SJSA1 (cell line): Measurements from ENCODE around the gene THAP4. TPM values are rescaled to one million over a fixed set of nuclear protein-coding genes. Genes with fewer than 3 reads are reported as not detected.

Source experiments
- DNase-seq, 2 experiments: peaks; one replicate each; pipeline ENCODE4 v3.0.0-alpha.2; 2015 to 2020; ENCODE audit warnings: low spot score in 2 of 2, low read depth in 1 of 2
- H3K27ac ChIP-seq: fragments of 250-450 bp; sonication (Bioruptor Pico); 2 replicates; pipeline ENCODE4 v1.5.1; 2020; ENCODE audit warnings: mild to moderate bottlenecking, moderate library complexity
- H3K27me3 ChIP-seq: fragments of 250-450 bp; sonication (Bioruptor Pico); replicated peaks from 2 replicates; pipeline ENCODE4 v1.5.1; 2020; ENCODE audit warnings: mild to moderate bottlenecking, moderate library complexity
- H3K36me3 ChIP-seq: fragments of 250-450 bp; sonication (Bioruptor Pico); 2 replicates; pipeline ENCODE4 v1.5.1; 2020; ENCODE audit warnings: mild to moderate bottlenecking
- H3K4me1 ChIP-seq: fragments of 250-450 bp; sonication (Bioruptor Pico); replicated peaks from 2 replicates; pipeline ENCODE4 v1.6.1; 2021; ENCODE audit warnings: mild to moderate bottlenecking
- H3K4me3 ChIP-seq: fragments of 250-450 bp; sonication (Bioruptor Pico); 2 replicates; pipeline ENCODE4 v1.5.1; 2020; ENCODE audit warnings: mild to moderate bottlenecking
- H3K9me3 ChIP-seq: fragments of 250-450 bp; sonication (Bioruptor Pico); replicated peaks from 2 replicates; pipeline ENCODE4 v1.5.1; 2020; ENCODE audit warnings: mild to moderate bottlenecking
- total RNA-seq: library from RNA; depleted of rRNA; stranded (reverse); fragments of >200 nt; shearing (Covaris generic); gene quantifications from 2 replicates; pipeline ENCODE4 v1.2.3, GENCODE V29; 2014

THAP4 gene
- total RNA-seq, 1 experiment from 2014 or later, result 50.3 TPM

- Histone ChIP-seq H3K27me3 (no peaks in the 10 kb centered on the region), H3K9me3 (no peaks in the 10 kb centered on the region), H3K36me3 (peaks cover 22% of the 10 kb centered on the region), H3K4me1 (peaks cover 3% of the 10 kb centered on the region), H3K4me3 (no peak overlapping the region), H3K27ac (no peak overlapping the region)
- DNase-seq, result no peak
These were observed 19.4 kb downstream of the THAP4 start for GRCh38 chr2:241617431-241618154.

DNA sequence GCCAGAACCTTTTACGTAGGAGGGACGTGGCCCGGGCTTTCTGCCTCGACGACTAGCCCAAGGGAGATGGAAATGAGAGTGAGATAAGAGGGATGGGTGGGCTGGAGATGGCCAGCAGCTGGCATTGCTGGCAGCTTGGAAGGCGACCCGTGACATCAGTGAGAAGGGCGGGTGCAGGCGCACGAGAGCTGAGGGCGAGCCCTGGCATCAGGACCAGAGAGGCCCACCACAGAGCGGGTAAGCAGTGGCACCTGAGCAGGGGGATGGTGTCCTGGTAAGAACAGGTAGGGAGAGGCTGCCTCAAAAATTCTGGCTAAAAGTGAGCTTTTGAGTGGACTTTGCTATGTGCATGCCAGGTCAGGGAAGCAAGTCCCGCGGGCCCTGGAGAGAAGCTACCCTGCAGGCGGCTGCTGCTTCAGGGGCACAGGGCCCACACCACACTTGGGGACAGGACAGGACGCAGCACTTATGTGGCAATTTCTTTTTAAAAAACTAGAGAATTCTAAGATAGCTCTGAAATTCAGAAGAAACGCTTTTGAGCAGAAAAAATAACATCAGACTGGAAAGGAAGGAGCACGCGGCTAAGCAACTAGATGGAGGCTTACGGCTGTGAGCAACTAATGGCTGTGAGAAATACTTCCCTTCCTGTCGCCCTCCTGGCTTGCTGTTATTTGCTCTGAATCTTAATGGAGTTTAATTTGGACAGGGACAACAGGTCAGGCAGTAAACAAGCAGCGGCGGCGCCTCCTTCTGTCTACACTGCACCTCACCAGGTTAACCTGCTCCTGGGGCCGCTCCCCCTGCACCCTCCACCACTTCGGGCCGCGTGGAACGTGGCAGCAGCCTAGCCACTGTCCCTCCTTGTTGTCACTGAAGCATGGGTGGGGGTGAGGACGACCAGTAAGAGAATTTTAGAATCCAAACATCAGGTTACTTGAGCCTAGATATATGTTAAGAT lies 20.5 kb downstream of the THAP4 start:
- peaks cover 22% of the 10 kb centered on the region for H3K36me3 ChIP-seq
- DNase-seq, result no peak
- H3K4me3 ChIP-seq, result no peak overlapping the region
- H3K27me3 ChIP-seq, result no peaks in the 10 kb centered on the region
- peaks cover 9% of the 10 kb centered on the region for H3K4me1 ChIP-seq
- no peak overlapping the region for H3K27ac ChIP-seq
- H3K9me3 ChIP-seq, result no peaks in the 10 kb centered on the region

GRCh38 chr2:241615522-241616052 lies 21.4 kb downstream of the THAP4 start:
- Histone ChIP-seq H3K36me3 (peaks cover 22% of the 10 kb centered on the region), H3K9me3 (no peaks in the 10 kb centered on the region), H3K27me3 (no peaks in the 10 kb centered on the region), H3K27ac (no peak overlapping the region), H3K4me1 (peaks cover 9% of the 10 kb centered on the region), H3K4me3 (no peak overlapping the region)
- no peak for DNase-seq

GRCh38 chr2:241615041-241615440 lies 21.9 kb downstream of the THAP4 start:
- Histone ChIP-seq H3K4me3 (no peak overlapping the region), H3K27me3 (no peaks in the 10 kb centered on the region), H3K27ac (no peak overlapping the region), H3K36me3 (peaks cover 22% of the 10 kb centered on the region), H3K9me3 (no peaks in the 10 kb centered on the region), H3K4me1 (peaks cover 14% of the 10 kb centered on the region)
- no peak for DNase-seq

DNA sequence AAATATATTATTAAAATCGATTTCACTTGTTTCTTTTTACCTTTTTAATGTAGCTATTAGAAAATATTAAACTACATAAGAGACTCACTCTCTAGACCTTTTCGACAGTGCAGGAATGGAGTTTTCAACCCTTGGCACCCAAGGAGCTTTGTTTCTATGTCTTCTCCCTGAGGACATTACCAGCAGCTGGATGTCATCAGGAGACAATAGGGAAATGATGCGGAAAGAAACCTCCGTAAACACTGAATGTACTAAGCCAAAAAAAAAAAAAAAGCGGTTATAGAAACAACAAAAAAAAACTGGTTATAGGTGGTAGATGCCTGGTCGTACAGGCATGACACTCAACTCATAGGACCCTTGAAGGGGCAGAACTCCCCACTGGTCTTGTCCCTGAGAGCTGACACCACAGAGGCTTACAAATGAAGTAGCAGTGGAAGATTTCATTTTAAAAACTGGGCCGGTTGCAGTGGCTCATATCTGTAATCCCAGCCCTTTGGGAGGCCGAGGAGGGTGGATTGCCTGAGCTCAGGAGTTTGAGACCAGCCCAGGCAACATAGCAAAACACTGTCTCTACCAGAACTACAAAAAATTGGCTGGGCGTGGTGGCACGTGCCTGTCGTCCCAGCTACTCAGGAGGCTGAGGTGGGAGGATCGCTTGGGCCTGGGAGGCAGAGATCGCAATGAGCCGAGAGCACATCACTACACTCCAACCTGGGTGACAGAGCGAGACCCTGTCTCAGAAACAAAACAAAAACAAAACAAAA lies 23.8 kb downstream of the THAP4 start:
- no peaks in the 10 kb centered on the region for H3K27me3 ChIP-seq
- peaks cover 21% of the 10 kb centered on the region for H3K36me3 ChIP-seq
- peak in 1 of 2 experiments; percentile 12 for DNase-seq
- no peaks in the 10 kb centered on the region for H3K9me3 ChIP-seq
- peaks cover 18% of the 10 kb centered on the region for H3K4me1 ChIP-seq
- no peak overlapping the region for H3K27ac ChIP-seq
- no peak overlapping the region for H3K4me3 ChIP-seq

- no peak for DNase-seq
- Histone ChIP-seq H3K27ac (no peak overlapping the region), H3K27me3 (no peaks in the 10 kb centered on the region), H3K4me3 (no peak overlapping the region), H3K4me1 (peaks cover 18% of the 10 kb centered on the region), H3K9me3 (no peaks in the 10 kb centered on the region), H3K36me3 (peaks cover 18% of the 10 kb centered on the region)
These were observed 24.6 kb downstream of the THAP4 start for GRCh38 chr2:241612156-241613016.

GRCh38 chr2:241611062-241611461 lies 25.9 kb downstream of the THAP4 start:
- Histone ChIP-seq H3K27ac (no peak overlapping the region), H3K36me3 (peaks cover 17% of the 10 kb centered on the region)
- no peak for DNase-seq

DNA sequence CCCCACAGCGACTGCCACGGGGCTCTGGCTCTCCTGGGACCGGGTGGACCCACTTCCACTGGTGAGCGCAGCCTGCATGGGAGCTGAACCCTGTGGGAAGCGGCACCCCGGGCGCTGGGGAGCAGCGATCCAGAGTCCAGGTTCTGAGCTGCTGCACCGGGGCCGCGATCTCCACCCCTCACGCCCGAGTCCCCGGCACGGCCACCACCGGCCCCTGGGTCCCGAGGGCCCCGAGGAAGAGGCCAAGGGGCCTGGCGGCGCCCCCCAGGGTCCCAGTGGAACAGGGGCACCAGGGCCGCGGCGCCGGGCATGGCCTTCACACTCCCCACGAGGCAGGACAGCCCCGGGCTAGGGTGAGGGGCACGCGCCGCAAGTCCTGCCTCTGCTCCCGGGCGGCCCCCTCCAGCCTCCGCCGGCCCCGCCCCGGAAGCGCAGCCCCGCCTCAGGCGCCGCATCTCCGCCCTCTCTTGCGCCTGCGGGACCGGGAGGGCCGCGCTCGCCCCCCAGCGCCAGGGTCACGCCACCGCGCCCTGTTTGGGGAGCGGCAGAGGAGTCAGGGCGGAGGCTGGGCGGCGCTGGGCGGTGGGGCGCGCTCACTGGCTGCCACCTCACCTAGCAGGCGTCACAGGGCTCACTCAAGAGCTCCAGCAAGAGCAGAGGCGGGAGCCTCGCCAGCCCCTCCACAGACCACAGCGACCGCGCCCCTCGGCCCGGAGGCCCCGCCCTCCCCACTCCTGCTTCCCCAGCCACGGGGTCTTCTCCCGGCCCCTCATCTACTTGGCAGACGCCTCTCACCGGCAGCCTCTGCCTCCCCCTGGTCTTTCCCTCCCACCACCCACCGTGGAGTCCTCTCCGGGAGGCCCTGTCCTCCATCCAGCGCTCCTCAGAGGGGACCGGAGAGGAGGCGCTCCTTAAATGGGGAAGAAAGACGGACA lies 26.8 kb downstream of the THAP4 start:
- Histone ChIP-seq H3K36me3 (peaks cover 24% of the 10 kb centered on the region), H3K9me3 (no peaks in the 10 kb centered on the region), H3K27me3 (no peaks in the 10 kb centered on the region), H3K27ac (0 out of 2 replicates have a peak overlapping the region, but pooled peaks have one; percentile 32), H3K4me1 (peaks cover 18% of the 10 kb centered on the region), H3K4me3 (peak overlapping the region; percentile 35)
- peak; percentile 65 to 77 for DNase-seq

More at GRCh38 chr2:241611062-241611461, 25.9 kb downstream of the THAP4 start:
- Histone ChIP-seq H3K4me1 (peaks cover 18% of the 10 kb centered on the region), H3K27me3 (no peaks in the 10 kb centered on the region), H3K4me3 (no peak overlapping the region), H3K9me3 (no peaks in the 10 kb centered on the region)

DNA sequence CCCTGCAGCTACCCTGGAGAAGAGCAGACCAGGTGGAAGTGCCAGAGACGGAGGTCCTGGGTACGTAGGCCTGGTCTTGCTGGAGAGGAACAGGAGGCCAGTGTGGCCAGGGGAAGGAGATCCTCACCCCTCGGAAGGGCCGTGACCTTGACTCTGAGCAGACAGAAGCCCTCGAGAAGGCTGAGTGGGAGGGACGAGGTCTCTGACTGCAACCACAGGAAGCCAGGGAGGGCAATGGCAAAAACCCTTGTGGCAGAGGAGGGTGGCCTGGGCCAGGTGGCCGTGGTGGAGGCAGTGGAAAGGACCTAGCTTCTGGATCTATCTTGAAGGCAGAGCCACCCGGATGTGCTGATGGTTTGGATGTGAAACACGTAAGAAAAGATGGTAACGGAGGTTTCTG lies 28.1 kb downstream of the THAP4 start:
- H3K36me3 ChIP-seq, result peaks cover 34% of the 10 kb centered on the region
- H3K4me1 ChIP-seq, result peaks cover 18% of the 10 kb centered on the region
- no peak overlapping the region for H3K4me3 ChIP-seq
- no peaks in the 10 kb centered on the region for H3K9me3 ChIP-seq
- H3K27ac ChIP-seq, result no peak overlapping the region
- H3K27me3 ChIP-seq, result no peaks in the 10 kb centered on the region
- no peak for DNase-seq

DNA sequence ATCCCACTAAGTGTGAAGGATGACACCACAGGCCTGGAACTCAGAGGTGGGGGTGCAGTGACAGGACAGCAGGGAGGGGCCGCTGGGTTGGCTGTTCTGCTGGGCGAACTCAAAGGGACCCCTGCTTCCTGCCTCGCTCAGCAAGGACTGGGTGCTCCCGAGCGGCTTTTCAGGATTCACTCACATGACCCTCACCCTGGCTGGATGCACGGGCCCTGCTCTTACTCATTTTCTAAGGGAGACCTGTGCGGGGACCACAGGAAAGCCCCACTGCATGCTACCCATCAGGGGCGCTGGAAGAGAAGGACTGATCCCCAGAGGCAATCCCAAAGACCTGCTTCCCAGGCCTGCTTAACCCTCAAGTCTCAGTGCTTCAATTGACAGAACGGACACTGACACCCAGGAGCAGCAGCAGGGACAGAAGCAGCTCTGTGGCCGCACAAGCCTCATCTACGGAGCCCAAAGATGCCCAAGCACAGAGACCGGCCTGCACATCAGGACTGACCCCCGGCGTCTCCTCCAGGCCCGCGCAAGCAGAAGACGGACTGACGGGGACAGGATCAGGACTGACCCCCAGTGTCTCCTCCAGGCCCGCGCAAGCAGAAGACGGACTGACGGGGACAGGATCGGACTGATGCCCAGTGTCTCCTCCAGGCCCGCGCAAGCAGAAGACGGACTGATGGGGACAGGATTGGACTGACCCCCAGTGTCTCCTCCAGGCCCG lies 29.6 kb downstream of the THAP4 start:
- H3K36me3 ChIP-seq, result peaks cover 40% of the 10 kb centered on the region
- peaks cover 13% of the 10 kb centered on the region for H3K4me1 ChIP-seq
- no peak for DNase-seq
- H3K4me3 ChIP-seq, result no peak overlapping the region
- no peaks in the 10 kb centered on the region for H3K27me3 ChIP-seq
- H3K27ac ChIP-seq, result no peak overlapping the region
- no peaks in the 10 kb centered on the region for H3K9me3 ChIP-seq

DNA sequence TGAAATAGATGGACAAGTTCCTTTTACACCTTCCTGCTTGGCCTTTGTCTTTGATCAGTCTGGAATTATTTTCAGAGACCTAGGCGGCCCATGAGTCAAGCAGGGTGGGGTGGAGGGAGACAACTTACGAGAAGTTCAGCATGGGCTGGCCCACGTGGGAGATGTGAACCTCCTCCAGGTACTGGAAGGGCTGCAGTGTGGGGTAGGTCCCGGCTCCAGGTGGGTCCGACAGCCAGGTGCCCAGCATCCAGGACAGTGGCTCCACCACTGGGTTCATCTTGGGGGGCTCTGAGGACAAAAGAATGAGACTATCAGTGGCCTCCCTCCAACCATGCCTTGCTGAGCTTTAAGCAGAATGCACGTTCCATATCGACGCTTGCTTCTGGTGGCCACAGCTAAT lies 30.8 kb downstream of the THAP4 start:
- Histone ChIP-seq H3K4me1 (peaks cover 10% of the 10 kb centered on the region), H3K4me3 (no peak overlapping the region), H3K9me3 (no peaks in the 10 kb centered on the region), H3K27me3 (no peaks in the 10 kb centered on the region), H3K36me3 (peaks cover 44% of the 10 kb centered on the region), H3K27ac (no peak overlapping the region)
- DNase-seq, result no peak
